ENCODE measurements around the gene AP4M1. TPM values are rescaled to one million over a fixed set of nuclear protein-coding genes. Genes with fewer than 3 reads are reported as not detected.

AP4M1 gene
- total and polyA plus RNA-seq, 9 of the 15 experiments (the other 6 are each of a cell fraction or from before 2014, with no cell fraction given) = 1.3 to 30.9 (median 14.1) TPM

- TF ChIP-seq TFE3 (CRISPR knock-in tag; IDR thresholded peaks at IDR 0.05) = no peak
- peak; percentile 71 for TF ChIP-seq HCFC1 (IDR thresholded peaks at IDR 0.05; ENCODE audit: low read depth, low read length)
- TF ChIP-seq HNRNPK (IDR thresholded peaks at IDR 0.05; ENCODE audit: low read depth, low read length, poor library complexity, severe bottlenecking) = no peak
- no peak for TF ChIP-seq SRSF9 (IDR thresholded peaks at IDR 0.05; ENCODE audit: borderline replicate concordance, low read depth, low read length)
- no peak for TF ChIP-seq CCAR2 (IDR thresholded peaks at IDR 0.05; ENCODE audit: low read depth, low read length)
- no peak for TF ChIP-seq PBX2 (CRISPR knock-in tag; IDR thresholded peaks at IDR 0.05; ENCODE audit: low read depth)
- TF ChIP-seq PBX2 (tag; conservative IDR thresholded peaks at IDR 0.05; ENCODE audit: low read depth) = no peak; the same call in 1 of the 2 replicates
- TF ChIP-seq NFIX (CRISPR knock-in tag; IDR thresholded peaks at IDR 0.05; ENCODE audit: low read depth) = no peak
- peak; percentile 90 for TF ChIP-seq POLR2G (IDR thresholded peaks at IDR 0.05; ENCODE audit: low read depth, low read length)
- TF ChIP-seq BCOR (IDR thresholded peaks at IDR 0.05) = peak; percentile 34; the same call in 1 of the 2 replicates
- peak; percentile 98 for TF ChIP-seq EGR1 (conservative IDR thresholded peaks at IDR 0.05)
- TF ChIP-seq CREB1 (IDR thresholded peaks at IDR 0.05) = peak; percentile 86
- peak; percentile 86 for TF ChIP-seq CREB1 (CRISPR knock-in tag; IDR thresholded peaks at IDR 0.05)
- TF ChIP-seq CREB5 (CRISPR knock-in tag; IDR thresholded peaks at IDR 0.05) = no peak; the same call in 1 of the 2 replicates
- TF ChIP-seq ZFP1 (CRISPR knock-in tag; IDR thresholded peaks at IDR 0.05) = no peak
- no peak for TF ChIP-seq RFX5 (IDR thresholded peaks at IDR 0.05; ENCODE audit: low read depth, low read length)
- TF ChIP-seq CUX1 (CRISPR knock-in tag; IDR thresholded peaks at IDR 0.05) = no peak
- TF ChIP-seq ATF7 (IDR thresholded peaks at IDR 0.05) = peak; percentile 85
Measured at GRCh38 chr7:100100420-100101015, 925 bp upstream of the AP4M1 start (continued).

Measured in K562 (cell line).